HG03565 (cell line): Measurements from ENCODE around the gene FAF2.

Experiments
- ATAC-seq: cut with Tn5 transposase; IDR thresholded peaks from one replicate; pipeline ENCODE4 v1.9.1; 2021; ENCODE audit warnings: mild to moderate bottlenecking, moderate library complexity; ENCODE audit not compliant: unreplicated experiment

FAF2 gene

GRCh38 chr5:176529741-176530141 is 81.6 kb downstream of the FAF2 start:
- no peak for ATAC-seq

GRCh38 chr5:176530393-176530982 is 82.3 kb downstream of the FAF2 start:
- no peak for ATAC-seq

GRCh38 chr5:176530983-176531901 is 83.1 kb downstream of the FAF2 start:
- ATAC-seq: no peak

- ATAC-seq: no peak
These were observed 83.8 kb downstream of the FAF2 start for GRCh38 chr5:176531902-176532493.

- ATAC-seq: no peak
These were observed 84.6 kb downstream of the FAF2 start for GRCh38 chr5:176532795-176533194.

GRCh38 chr5:176533390-176533789 is 85.2 kb downstream of the FAF2 start:
- ATAC-seq: no peak

GRCh38 chr5:176533894-176534611 is 85.9 kb downstream of the FAF2 start:
- ATAC-seq: no peak

GRCh38 chr5:176534640-176535039 is 86.5 kb downstream of the FAF2 start:
- no peak for ATAC-seq

- ATAC-seq: no peak
These were observed 87.0 kb downstream of the FAF2 start for GRCh38 chr5:176535101-176535663.

GRCh38 chr5:176535664-176536131 is 87.5 kb downstream of the FAF2 start:
- ATAC-seq: no peak

GRCh38 chr5:176536132-176536901 is 88.1 kb downstream of the FAF2 start:
- ATAC-seq: no peak

GRCh38 chr5:176536902-176537553 is 88.8 kb downstream of the FAF2 start, which contains the start of gene RNF44:
Gene RNF44, minus strand, starts transcription at chr5:176537402. Its CDS starts 4,930 bp downstream, at chr5:176532472.
- peak; percentile 42 for ATAC-seq

GRCh38 chr5:176537554-176538229 is 89.5 kb downstream of the FAF2 start:
- ATAC-seq: peak; percentile 57

- ATAC-seq: no peak
These were observed 90.2 kb downstream of the FAF2 start for GRCh38 chr5:176538230-176538988.

GRCh38 chr5:176538989-176539384 is 90.8 kb downstream of the FAF2 start:
- no peak for ATAC-seq

- ATAC-seq: no peak
These were observed 92.3 kb downstream of the FAF2 start for GRCh38 chr5:176540476-176540899.

- ATAC-seq: no peak
These were observed 92.8 kb downstream of the FAF2 start for GRCh38 chr5:176540956-176541337.
